PFSK-1 (cell line): ENCODE data around the gene NTM.

Experiments used
- FOXP2 ChIP-seq: optimal IDR thresholded peaks from 2 replicates; pipeline ENCODE3; 2011; ENCODE audit warnings: borderline replicate concordance, control low read depth, inconsistent platforms; ENCODE audit not compliant: insufficient read depth; ENCODE audit errors: extremely low read length, extremely low read depth
- POLR2AphosphoS5 ChIP-seq: IDR thresholded peaks from 2 replicates; pipeline ENCODE4 v1.6.1; 2012; ENCODE audit warnings: low read depth, mild to moderate bottlenecking, control low read depth, low read length, moderate library complexity
- SIN3A ChIP-seq: IDR thresholded peaks from 2 replicates; pipeline ENCODE4 v1.6.1; 2012; ENCODE audit warnings: mild to moderate bottlenecking, low read length, moderate library complexity, borderline replicate concordance; ENCODE audit not compliant: insufficient read depth
- TAF1 ChIP-seq: IDR thresholded peaks from 2 replicates; pipeline ENCODE4 v1.6.1; 2012; ENCODE audit warnings: low read length, control low read depth, borderline replicate concordance; ENCODE audit not compliant: insufficient read depth
- TF ChIP-seq, protein P1 (sequence below), 2 experiments: IDR thresholded peaks; 2 replicates each; pipeline versions ENCODE4 v1.6.1 to v1.8.0; 2011 to 2012; ENCODE audit warnings: low read depth in 2 of 2, low read length in 2 of 2, control low read depth in 1 of 2, inconsistent platforms in 1 of 2, mild to moderate bottlenecking in 1 of 2, moderate library complexity in 1 of 2; ENCODE audit not compliant: insufficient read depth in 1 of 2

Gene NTM

DNA sequence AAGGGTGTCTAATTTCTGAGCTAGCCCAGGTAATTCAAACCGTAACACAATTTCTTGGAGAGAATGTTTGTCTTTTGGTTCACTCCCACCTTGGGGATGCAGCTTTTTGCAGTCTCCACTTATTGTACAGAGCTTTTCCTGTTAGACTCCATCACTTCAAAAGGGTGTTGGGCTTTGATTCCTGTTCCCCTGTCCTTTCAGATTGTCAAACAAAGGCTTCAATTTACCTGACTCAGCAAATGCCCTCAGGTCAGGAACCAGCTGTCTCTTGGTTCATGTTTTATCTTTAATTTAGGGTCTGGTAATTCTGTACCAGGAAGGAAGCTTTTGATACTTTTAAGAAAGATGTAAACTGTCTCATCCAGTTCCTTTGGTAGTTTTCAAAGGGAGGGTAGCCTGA is 880.6 kb downstream of the NTM start:
- TF ChIP-seq SIN3A (no peak), TAF1 (no peak), FOXP2 (no peak), POLR2AphosphoS5 (no peak)
- TF ChIP-seq, protein P1, sequence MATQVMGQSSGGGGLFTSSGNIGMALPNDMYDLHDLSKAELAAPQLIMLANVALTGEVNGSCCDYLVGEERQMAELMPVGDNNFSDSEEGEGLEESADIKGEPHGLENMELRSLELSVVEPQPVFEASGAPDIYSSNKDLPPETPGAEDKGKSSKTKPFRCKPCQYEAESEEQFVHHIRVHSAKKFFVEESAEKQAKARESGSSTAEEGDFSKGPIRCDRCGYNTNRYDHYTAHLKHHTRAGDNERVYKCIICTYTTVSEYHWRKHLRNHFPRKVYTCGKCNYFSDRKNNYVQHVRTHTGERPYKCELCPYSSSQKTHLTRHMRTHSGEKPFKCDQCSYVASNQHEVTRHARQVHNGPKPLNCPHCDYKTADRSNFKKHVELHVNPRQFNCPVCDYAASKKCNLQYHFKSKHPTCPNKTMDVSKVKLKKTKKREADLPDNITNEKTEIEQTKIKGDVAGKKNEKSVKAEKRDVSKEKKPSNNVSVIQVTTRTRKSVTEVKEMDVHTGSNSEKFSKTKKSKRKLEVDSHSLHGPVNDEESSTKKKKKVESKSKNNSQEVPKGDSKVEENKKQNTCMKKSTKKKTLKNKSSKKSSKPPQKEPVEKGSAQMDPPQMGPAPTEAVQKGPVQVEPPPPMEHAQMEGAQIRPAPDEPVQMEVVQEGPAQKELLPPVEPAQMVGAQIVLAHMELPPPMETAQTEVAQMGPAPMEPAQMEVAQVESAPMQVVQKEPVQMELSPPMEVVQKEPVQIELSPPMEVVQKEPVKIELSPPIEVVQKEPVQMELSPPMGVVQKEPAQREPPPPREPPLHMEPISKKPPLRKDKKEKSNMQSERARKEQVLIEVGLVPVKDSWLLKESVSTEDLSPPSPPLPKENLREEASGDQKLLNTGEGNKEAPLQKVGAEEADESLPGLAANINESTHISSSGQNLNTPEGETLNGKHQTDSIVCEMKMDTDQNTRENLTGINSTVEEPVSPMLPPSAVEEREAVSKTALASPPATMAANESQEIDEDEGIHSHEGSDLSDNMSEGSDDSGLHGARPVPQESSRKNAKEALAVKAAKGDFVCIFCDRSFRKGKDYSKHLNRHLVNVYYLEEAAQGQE (IDR thresholded peaks at IDR 0.05; ENCODE audit: insufficient read depth in 1 of 2, low read depth in 2 of 2, low read length in 2 of 2): no peak

DNA sequence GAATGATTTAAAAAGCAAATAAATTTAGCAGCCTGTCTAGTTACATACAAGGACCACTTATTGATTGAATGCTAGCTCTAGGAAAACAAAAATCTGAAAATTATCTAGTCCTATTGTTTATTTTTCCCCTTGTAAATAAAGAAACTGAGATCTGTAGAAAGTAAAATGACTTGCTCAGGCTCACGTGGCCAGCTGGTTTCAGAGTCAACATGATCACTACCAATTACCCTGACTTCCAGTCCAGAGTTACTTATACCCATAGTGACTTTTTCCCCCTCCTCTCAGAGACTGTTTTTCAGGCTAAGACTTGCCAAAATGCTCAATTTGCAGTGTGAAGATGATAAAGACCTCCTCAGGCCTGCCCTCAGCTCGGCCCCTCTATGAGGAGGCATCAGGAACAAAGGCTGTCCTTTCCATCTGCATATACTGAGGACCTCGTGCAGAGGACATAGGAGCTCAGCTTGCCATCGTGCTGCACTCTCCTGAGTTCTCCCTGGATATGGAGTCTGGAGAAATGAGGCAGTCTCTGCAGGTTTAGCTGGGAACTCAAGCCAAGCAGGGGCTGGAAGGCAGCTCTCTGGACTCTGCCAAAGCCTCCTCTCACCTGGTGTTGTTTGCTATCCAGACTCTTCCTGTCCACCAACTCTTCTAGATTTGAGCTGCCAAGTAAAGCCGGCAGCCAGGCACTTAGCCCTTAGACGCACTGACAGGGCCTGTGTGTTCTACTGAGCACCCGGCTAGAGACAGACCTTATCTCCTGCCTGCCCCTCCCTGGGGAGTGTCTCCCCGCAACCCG is 883.3 kb downstream of the NTM start:
- no peak for TF ChIP-seq FOXP2
- TF ChIP-seq TAF1: no peak
- TF ChIP-seq SIN3A: no peak
- no peak for TF ChIP-seq POLR2AphosphoS5
- TF ChIP-seq, protein P1 (IDR thresholded peaks at IDR 0.05; ENCODE audit: insufficient read depth in 1 of 2, low read depth in 2 of 2, low read length in 2 of 2): no peak

DNA sequence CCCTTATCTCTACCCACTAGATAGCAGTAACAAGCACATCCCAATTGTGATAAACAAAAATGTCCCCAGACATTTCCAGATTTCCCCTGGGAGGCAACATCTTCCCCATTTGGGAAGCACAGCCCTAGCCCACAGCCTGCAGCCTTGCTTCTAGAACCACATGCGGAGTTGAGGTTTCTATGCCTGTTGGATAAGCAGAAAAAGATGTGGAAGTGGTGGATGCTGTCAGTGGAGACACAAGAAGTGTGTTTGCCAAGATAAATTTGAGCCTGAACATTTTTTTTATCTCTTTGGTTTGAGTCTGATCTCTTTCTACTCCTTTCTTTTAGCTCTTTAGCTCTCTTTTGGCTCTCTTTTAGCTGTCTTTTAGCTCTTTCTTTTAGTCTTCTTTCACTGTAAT is 884.5 kb downstream of the NTM start:
- TF ChIP-seq, protein P1 (IDR thresholded peaks at IDR 0.05; ENCODE audit: insufficient read depth in 1 of 2, low read depth in 2 of 2, low read length in 2 of 2): no peak
- TF ChIP-seq SIN3A: no peak
- TF ChIP-seq POLR2AphosphoS5: no peak
- no peak for TF ChIP-seq FOXP2
- no peak for TF ChIP-seq TAF1

DNA sequence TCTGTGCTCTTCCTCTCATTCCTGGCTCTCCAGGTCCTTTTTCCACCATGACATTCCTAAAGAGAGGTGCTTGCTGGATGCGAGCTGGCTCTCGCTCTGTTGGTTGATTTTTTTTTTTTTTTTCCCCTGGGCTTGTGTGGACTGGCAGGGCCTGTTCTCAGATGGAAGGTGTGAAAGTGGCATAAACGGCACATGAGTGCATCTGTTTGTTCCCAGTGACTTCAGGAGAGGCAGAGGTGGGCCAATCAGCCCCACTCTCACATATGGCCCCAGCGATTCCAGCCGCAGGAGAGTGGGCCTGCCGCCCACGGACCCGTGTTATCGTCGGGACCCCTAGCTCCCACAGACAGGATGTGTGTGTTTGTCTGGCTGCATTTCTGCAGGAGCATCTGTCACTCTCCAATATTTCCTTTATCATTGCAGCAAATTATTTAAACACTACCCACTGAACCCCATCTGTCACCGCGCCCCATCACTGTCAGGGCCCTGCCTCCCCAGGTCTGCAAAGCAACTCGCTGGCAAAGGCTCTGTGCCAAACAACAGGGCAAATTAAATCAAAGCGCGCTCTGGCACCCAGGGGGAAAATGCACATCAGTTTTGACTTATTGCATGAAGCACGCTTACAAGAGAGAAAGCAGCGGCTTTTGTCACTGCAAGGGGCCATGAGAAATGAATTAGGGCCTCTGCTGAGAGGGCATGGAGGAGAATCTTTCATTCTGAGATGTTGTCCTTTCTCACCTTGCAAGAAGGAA is 886.3 kb downstream of the NTM start:
- TF ChIP-seq, protein P1 (IDR thresholded peaks at IDR 0.05; ENCODE audit: insufficient read depth in 1 of 2, low read depth in 2 of 2, low read length in 2 of 2): no peak
- no peak for TF ChIP-seq POLR2AphosphoS5
- TF ChIP-seq TAF1: no peak
- no peak for TF ChIP-seq SIN3A
- no peak for TF ChIP-seq FOXP2
